Right atrium auricular region (tissue), 2 donors: ENCODE data around the gene AFTPH. TPM values are rescaled to one million over a fixed set of nuclear protein-coding genes. Genes with fewer than 3 reads are reported as not detected.

ENCODE experiments used
- DNase-seq: peaks from one replicate; pipeline ENCODE4 v3.0.0-alpha.2; 2019; ENCODE audit warnings: low spot score
- H3K27ac ChIP-seq, 2 donors: fragments of 200-600 bp; sonication (generic); 1 replicate in 1 of 2; 2 replicates in 1 of 2; pipeline ENCODE4 v1.5.1; 2016 to 2019
- H3K27me3 ChIP-seq, 2 donors: fragments of 200-600 bp; sonication (generic); one replicate each; pipeline versions ENCODE4 v1.5.1 to v1.6.0; 2017 to 2019
- H3K36me3 ChIP-seq: fragments of 200-600 bp; sonication (generic); one replicate; pipeline ENCODE4 v1.5.1; 2016
- H3K4me1 ChIP-seq, 2 donors: fragments of 200-600 bp; sonication (generic); one replicate each; pipeline versions ENCODE4 v1.5.1 to v1.6.0; 2017 to 2019
- H3K4me3 ChIP-seq, 2 donors: fragments of 200-600 bp; sonication (generic); 1 replicate in 1 of 2; 2 replicates in 1 of 2; pipeline ENCODE4 v1.5.1; 2017 to 2019; ENCODE audit warnings: mild to moderate bottlenecking in 1 of 2, moderate library complexity in 1 of 2
- H3K9me3 ChIP-seq, 2 donors: fragments of 200-600 bp; sonication (generic); one replicate each; pipeline ENCODE4 v1.5.1; 2019
- CTCF ChIP-seq, 2 donors: fragments of 200-600 bp; sonication (generic); IDR thresholded peaks; one replicate each; pipeline ENCODE4 v1.5.1; 2019; ENCODE audit warnings: antibody characterized with exemption in 2 of 2
- total RNA-seq, 2 donors: library from RNA; depleted of rRNA; stranded (reverse); fragments of >200 nt; gene quantifications; one replicate each; pipeline ENCODE4 v1.1.0, GENCODE V29; 2016

AFTPH gene
- 10 to 100 TPM; 14.5 to 17.4 TPM for total RNA-seq

GRCh38 chr2:64523666-64524603, at the start of gene AFTPH:
TSS of gene AFTPH (plus strand) at chr2:64524328. CDS start at chr2:64551475, 27,147 bp downstream.
- Histone ChIP-seq H3K4me3 (peak within 1 kb of the TSS; percentile 95 to 98), H3K27ac (peak within 1 kb of the TSS; percentile 97), H3K36me3 (no peaks in the 10 kb centered on the region), H3K9me3 (no peaks in the 10 kb centered on the region), H3K27me3 (no peaks in the 10 kb centered on the region), H3K4me1 (peaks cover 0 to 33% of the 10 kb centered on the region in 2 donors)
- DNase-seq = peak; percentile 99
- no peak for TF ChIP-seq CTCF (IDR thresholded peaks at IDR 0.05)

- no peaks in the 10 kb centered on the region for H3K27me3 ChIP-seq
- H3K9me3 ChIP-seq = no peaks in the 10 kb centered on the region
- DNase-seq = no peak
- no peak overlapping the region for H3K4me3 ChIP-seq
- no peak for TF ChIP-seq CTCF (IDR thresholded peaks at IDR 0.05)
- no peak overlapping the region for H3K27ac ChIP-seq
- H3K36me3 ChIP-seq = no peaks in the 10 kb centered on the region
- H3K4me1 ChIP-seq = no peaks in the 10 kb centered on the region
Observed at GRCh38 chr2:64474636-64475035, 49.5 kb upstream of the AFTPH start.

GRCh38 chr2:64477037-64477436, 47.1 kb upstream of the AFTPH start:
- Histone ChIP-seq H3K27ac (no peak overlapping the region), H3K36me3 (no peaks in the 10 kb centered on the region), H3K27me3 (no peaks in the 10 kb centered on the region), H3K9me3 (no peaks in the 10 kb centered on the region), H3K4me3 (no peak overlapping the region), H3K4me1 (no peaks in the 10 kb centered on the region)
- DNase-seq = no peak
- TF ChIP-seq CTCF (IDR thresholded peaks at IDR 0.05) = no peak

GRCh38 chr2:64477979-64478378, 46.1 kb upstream of the AFTPH start:
- no peak overlapping the region for H3K4me3 ChIP-seq
- no peaks in the 10 kb centered on the region for H3K36me3 ChIP-seq
- H3K9me3 ChIP-seq = no peaks in the 10 kb centered on the region
- no peak for TF ChIP-seq CTCF (IDR thresholded peaks at IDR 0.05)
- DNase-seq = no peak
- H3K4me1 ChIP-seq = no peaks in the 10 kb centered on the region
- H3K27ac ChIP-seq = no peak overlapping the region
- H3K27me3 ChIP-seq = no peaks in the 10 kb centered on the region

- Histone ChIP-seq H3K27me3 (no peaks in the 10 kb centered on the region), H3K27ac (no peak overlapping the region), H3K4me3 (no peak overlapping the region), H3K36me3 (no peaks in the 10 kb centered on the region), H3K4me1 (no peaks in the 10 kb centered on the region), H3K9me3 (no peaks in the 10 kb centered on the region)
- no peak for DNase-seq
- no peak for TF ChIP-seq CTCF (IDR thresholded peaks at IDR 0.05)
Observed at GRCh38 chr2:64478502-64479230, 45.5 kb upstream of the AFTPH start.
